Measurements from ENCODE around the gene CHCHD10.

CHCHD10 gene

GRCh38 chr22:23772315-23772648, 4.5 kb upstream of the CHCHD10 start:
- TF ChIP-seq CTCF (conservative IDR thresholded peaks at IDR 0.05; ENCODE audit: low read length) = no peak
- DNase-seq (ENCODE audit: low read depth) = no peak
- H3K4me3 ChIP-seq (ENCODE audit: low read length) = peak overlapping the region; percentile 49

- no peak overlapping the region for H3K4me3 ChIP-seq (ENCODE audit: low read length)
- DNase-seq (ENCODE audit: low read depth) = no peak
- TF ChIP-seq CTCF (conservative IDR thresholded peaks at IDR 0.05; ENCODE audit: low read length) = no peak
Measured at GRCh38 chr22:23769321-23769965, 1.7 kb upstream of the CHCHD10 start.

- peak overlapping the region; percentile 74 for H3K4me3 ChIP-seq (ENCODE audit: low read length)
- TF ChIP-seq CTCF (conservative IDR thresholded peaks at IDR 0.05; ENCODE audit: low read length) = no peak
- DNase-seq (ENCODE audit: low read depth) = no peak
Measured at GRCh38 chr22:23767303-23767672, 484 bp downstream of the CHCHD10 start.

GRCh38 chr22:23764899-23765881, 2.6 kb downstream of the CHCHD10 start:
- no peak overlapping the region for H3K4me3 ChIP-seq (ENCODE audit: low read length)
- DNase-seq (ENCODE audit: low read depth) = no peak
- no peak for TF ChIP-seq CTCF (conservative IDR thresholded peaks at IDR 0.05; ENCODE audit: low read length)

- TF ChIP-seq CTCF (conservative IDR thresholded peaks at IDR 0.05; ENCODE audit: low read length) = no peak
- DNase-seq (ENCODE audit: low read depth) = no peak
- H3K4me3 ChIP-seq (ENCODE audit: low read length) = 0 out of 2 replicates have a peak overlapping the region, but pooled peaks have one; percentile 10
Measured at GRCh38 chr22:23763954-23764353, 3.8 kb downstream of the CHCHD10 start.

- TF ChIP-seq CTCF (conservative IDR thresholded peaks at IDR 0.05; ENCODE audit: low read length) = no peak
- DNase-seq (ENCODE audit: low read depth) = no peak
- H3K4me3 ChIP-seq (ENCODE audit: low read length) = peak overlapping the region; percentile 24; the same call in 1 of the 2 replicates
Measured at GRCh38 chr22:23763579-23763945, 4.2 kb downstream of the CHCHD10 start.
